Activated CD8-positive, alpha-beta T cell treated with anti-CD3 and anti-CD28 coated beads for 36 hours (primary cell): ENCODE data around the gene PTK6. TPM values are rescaled to one million over a fixed set of nuclear protein-coding genes. Genes with fewer than 3 reads are reported as not detected.

Source experiments
- ATAC-seq: fragments of 200-7000 bp; cut with Tn5 transposase; one replicate; pipeline ENCODE4 v1.10.0; 2021; ENCODE audit warnings: mild to moderate bottlenecking, moderate library complexity
- CTCF ChIA-PET: fragments of 350-600 bp; sonication (Branson Sonifier 250); formaldehyde crosslinking; loops from one replicate; lab custom pipeline; 2021; ENCODE audit warnings: antibody characterized with exemption; lab: Charles Lee
- POLR2A ChIA-PET: fragments of 350-600 bp; sonication (Branson Sonifier 250); formaldehyde crosslinking; loops from one replicate; lab custom pipeline; 2021; ENCODE audit warnings: antibody characterized with exemption; lab: Charles Lee
- DNase-seq: peaks from one replicate; pipeline ENCODE4 v3.0.0-alpha.2; 2020
- H3K27ac Mint-ChIP-seq: one replicate; pipeline ENCODE4 v1.8.0; 2021; ENCODE audit warnings: mild to moderate bottlenecking, mixed read lengths
- H3K27me3 Mint-ChIP-seq: one replicate; pipeline ENCODE4 v1.8.0; 2021; ENCODE audit warnings: mixed read lengths
- H3K36me3 Mint-ChIP-seq: one replicate; pipeline ENCODE4 v1.8.0; 2021; ENCODE audit warnings: low read depth, mixed read lengths
- H3K4me1 Mint-ChIP-seq: one replicate; pipeline ENCODE4 v1.8.0; 2021; ENCODE audit warnings: low read depth, mixed read lengths
- H3K4me3 Mint-ChIP-seq: one replicate; pipeline ENCODE4 v1.8.0; 2021; ENCODE audit warnings: mild to moderate bottlenecking, moderate library complexity, mixed read lengths
- H3K9me3 Mint-ChIP-seq: one replicate; pipeline ENCODE4 v1.8.0; 2021; ENCODE audit warnings: mixed read lengths
- CTCF ChIP-seq: fragments of 200-600 bp; IDR thresholded peaks from one replicate; pipeline ENCODE4 v1.8.0; 2022; ENCODE audit warnings: antibody characterized with exemption, mild to moderate bottlenecking
- intact Hi-C: fragments of 100-400 bp; cut with micrococcal nuclease; formaldehyde crosslinking; loops from one replicate; pipeline ENCODE4 v1.10.0; 2022
- total RNA-seq, 2 experiments: library from RNA; stranded (reverse); gene quantifications; one replicate each; pipeline ENCODE4 v1.2.3, GENCODE V29; 2021

Gene PTK6
- total RNA-seq, 2 experiments from 2014 or later = 0.18 TPM; not detected in 1

GRCh38 chr20:63500902-63501817 is 36.0 kb downstream of the PTK6 start:
- CTCF ChIA-PET = no interaction called here
- no peak overlapping the region for H3K4me3 Mint-ChIP-seq
- DNase-seq (no peak), ATAC-seq (no peak)
- intact Hi-C loops = no loop called here
- no peaks in the 10 kb centered on the region for H3K36me3 Mint-ChIP-seq
- no peak for TF ChIP-seq CTCF
- peaks cover 14% of the 10 kb centered on the region for H3K9me3 Mint-ChIP-seq
- H3K27me3 Mint-ChIP-seq = peaks cover 26% of the 10 kb centered on the region
- H3K4me1 Mint-ChIP-seq = no peaks in the 10 kb centered on the region
- H3K27ac Mint-ChIP-seq = no peak overlapping the region
- POLR2A ChIA-PET = interaction anchor here (0.6 kb wide), 1 partner anchor 15 kb away, joined by 3 read pairs; no protein-coding TSS in a partner anchor

GRCh38 chr20:63500151-63500901 is 36.9 kb downstream of the PTK6 start:
- POLR2A ChIA-PET = no interaction called here
- Mint-ChIP-seq H3K27ac (no peak overlapping the region), H3K4me3 (no peak overlapping the region), H3K36me3 (no peaks in the 10 kb centered on the region), H3K27me3 (peaks cover 25% of the 10 kb centered on the region), H3K4me1 (no peaks in the 10 kb centered on the region), H3K9me3 (peaks cover 14% of the 10 kb centered on the region)
- intact Hi-C loops = no loop called here
- CTCF ChIA-PET = no interaction called here
- ATAC-seq = no peak
- no peak for TF ChIP-seq CTCF
- DNase-seq = no peak

DNA sequence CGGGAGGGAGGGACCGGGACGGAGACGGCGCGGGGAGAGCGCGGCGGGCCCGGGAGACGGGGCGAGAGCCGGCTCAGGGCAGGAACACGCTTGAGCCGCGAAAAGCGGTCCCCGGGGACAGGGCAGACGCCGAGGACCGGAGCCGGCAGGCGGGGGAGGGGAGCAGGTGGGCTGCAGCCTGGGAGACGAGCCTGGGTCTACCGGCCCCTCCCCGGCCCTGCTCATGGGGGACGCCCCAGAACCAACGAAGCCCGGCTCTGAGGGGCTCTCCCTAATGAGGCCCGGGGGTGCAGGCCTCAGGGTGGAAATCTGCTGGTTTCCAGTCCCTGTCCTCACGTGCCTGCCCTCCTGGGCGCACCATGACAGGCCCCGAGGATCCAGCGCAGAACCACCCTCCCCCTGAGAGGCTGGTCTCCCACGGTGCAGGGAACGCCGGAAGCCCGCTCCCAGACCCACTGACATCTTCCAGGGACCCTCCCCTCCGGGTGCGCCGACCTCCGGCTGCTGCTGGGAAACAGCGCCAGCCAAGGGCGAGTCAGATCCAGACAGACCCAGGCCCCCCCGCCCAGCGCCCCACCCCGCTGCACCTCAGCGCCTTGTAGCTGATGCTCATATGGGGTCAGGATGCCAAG is 37.7 kb downstream of the PTK6 start:
- TF ChIP-seq CTCF = no peak
- Mint-ChIP-seq H3K27me3 (peaks cover 19% of the 10 kb centered on the region), H3K4me3 (no peak overlapping the region), H3K9me3 (peaks cover 6% of the 10 kb centered on the region), H3K4me1 (no peaks in the 10 kb centered on the region), H3K36me3 (no peaks in the 10 kb centered on the region), H3K27ac (no peak overlapping the region)
- intact Hi-C loops = no loop called here
- ATAC-seq (peak; percentile 21), DNase-seq (no peak)
- ChIA-PET CTCF (no interaction called here), POLR2A (no interaction called here)

DNA sequence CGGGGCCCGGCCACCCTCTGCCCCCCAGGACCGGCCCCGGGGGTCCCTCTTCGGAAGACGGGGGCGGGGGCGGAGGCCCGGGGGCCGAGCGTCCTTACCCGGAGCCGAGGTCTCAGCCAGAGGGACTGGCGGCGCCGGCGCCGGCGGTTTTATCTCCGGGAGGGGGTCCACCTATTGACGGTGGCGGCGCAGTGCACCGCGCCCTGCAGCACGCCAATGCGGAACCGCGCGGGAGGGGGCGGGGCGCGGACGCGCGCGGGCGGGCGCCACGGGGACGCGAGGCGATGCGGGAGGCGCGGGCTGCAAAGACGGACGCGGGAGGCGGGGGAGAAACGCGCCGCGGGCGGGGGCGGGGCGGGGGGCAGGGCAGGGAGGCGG is 38.2 kb downstream of the PTK6 start, which contains the start of gene EEF1A2:
Gene EEF1A2, minus strand, starts transcription at position 124 of the 378 bp plus-strand sequence. CDS start 1,320 bp downstream, outside the sequence.
- Mint-ChIP-seq H3K4me3 (no peak within 1 kb of the TSS), H3K27ac (no peak within 1 kb of the TSS), H3K36me3 (no peaks in the 10 kb centered on the region), H3K9me3 (peaks cover 4% of the 10 kb centered on the region), H3K27me3 (peaks cover 16% of the 10 kb centered on the region), H3K4me1 (no peaks in the 10 kb centered on the region)
- intact Hi-C loops = no loop called here
- ChIA-PET POLR2A (no interaction called here), CTCF (no interaction called here)
- peak; percentile 28 for ATAC-seq
- no peak for TF ChIP-seq CTCF
- peak; percentile 32 for DNase-seq
